GM21786 (cell line): ENCODE measurements around the gene PRRC2A.

Experiments
- ATAC-seq: cut with Tn5 transposase; IDR thresholded peaks from one replicate; pipeline ENCODE4 v1.9.1; 2021; ENCODE audit not compliant: unreplicated experiment

The PRRC2A gene

DNA sequence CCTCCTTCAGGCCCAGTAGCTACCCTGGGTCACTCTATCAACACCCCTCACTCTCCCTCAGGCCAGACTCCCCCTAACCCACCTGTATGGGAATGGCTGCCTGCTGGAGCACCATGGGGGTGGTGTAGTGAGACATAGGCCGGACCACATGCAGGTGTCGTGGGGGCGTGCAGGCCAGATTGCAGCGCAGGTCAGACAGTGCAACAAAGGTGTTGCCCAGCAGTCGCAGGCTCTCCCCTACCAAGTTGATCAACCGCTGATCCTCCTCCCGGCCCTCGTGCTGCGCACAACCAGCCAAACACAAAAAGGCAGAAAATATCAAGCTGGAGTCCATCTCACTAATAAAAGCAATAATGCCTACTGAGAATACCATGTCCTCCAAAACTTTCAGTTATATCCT lies 24.8 kb downstream of the PRRC2A start:
- ATAC-seq, result no peak

DNA sequence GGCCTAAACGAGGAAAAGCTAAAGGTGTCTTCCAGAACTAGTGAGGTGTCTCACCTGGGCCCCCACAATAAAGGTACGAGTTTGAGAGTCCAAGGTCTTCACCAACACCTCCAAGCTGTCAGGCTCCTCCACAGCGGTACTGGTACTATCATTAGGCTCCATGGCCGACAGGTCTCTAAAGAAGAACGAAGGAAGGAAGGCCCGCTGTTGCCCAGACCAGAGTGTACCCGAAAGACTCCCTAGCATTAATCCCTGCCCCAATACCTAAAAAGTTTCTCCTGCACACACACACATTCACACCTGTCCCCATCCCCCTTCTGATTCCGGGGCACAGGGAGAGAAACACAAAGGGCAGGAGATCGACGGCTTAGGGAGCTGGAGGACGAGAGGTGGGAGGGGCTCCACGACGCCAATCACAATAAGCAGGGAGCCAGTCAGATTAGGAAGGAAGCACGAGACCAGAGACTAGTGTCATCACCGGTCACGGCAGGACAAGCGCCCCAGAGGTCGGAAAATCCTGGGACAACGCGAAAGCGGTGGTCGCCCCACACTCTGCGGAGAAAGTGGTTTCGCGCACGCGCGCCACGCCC lies 31.2 kb downstream of the PRRC2A start:
- ATAC-seq, result peak; percentile 26

DNA sequence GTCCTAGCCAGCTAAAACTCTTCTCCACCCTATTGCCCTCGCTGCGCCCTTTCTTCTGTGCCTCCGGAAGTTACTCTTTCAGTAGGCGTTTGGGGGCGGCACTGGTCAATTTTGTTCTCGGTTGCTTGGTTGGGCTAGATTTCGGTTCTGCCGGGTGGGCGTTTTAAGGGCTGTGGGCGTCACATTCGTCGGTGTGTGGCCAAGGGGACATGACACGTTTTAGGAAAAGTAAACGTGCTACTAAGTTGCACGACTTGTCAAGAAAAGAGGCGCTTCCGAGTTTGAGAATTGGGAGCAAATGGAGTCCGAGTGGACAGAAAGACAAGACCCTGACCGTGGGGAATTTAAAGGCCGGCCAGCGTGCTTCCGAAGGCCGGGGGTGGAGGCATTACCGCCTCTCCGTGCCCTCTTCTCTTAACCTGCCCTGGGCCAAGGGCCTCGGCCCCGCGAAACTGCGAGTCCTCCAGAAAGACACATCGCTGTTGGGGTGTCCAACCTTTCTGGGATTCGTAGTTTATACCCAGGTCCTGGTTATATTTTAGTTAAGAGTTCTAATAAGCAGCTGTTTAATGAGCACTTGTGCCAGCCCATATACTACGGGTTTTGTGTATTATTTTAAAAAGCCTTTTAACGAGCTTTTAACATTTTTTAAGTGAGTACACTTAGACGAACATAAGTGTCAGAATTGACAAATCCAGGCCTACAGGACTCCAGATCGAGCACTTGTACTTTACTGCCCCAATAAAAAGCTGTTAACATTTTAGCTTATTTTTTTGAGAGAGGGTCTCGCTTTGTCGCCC lies 32.6 kb downstream of the PRRC2A start:
- ATAC-seq, result peak; percentile 57

DNA sequence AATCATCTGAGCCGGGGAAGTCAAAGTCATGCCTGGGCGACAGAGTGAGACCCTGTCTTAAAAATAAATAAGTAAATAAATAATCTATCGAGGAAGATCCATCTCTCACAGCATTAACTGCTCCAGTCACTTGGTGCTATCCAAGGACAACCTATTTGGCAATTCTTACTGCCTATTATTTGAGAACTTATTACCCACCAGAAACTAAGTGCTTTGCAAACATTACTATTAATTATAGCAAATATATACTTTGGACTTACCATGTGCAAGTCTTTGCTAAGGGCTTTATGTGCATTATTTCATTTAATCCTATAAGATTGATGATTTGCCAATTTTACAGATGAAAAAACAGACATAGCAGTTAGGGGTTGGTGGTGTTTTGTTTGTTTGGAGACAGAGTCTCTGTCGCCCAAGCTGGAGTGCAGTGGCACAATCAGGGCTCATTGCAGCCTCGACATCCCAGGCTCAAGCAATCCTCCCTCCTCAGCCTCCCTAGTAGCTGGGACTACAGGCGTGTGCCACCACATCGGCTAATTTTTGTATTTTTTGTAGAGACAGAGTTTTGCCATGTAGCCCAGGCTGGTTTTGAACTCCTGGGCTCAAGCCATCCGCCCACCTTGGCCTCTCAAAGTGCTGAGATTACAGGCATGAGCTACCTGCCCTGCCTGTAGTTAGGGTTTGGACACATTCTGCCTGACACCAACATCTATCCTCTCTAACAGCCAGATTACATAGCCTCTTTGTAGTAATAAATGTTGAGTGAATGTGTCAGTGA lies 34.2 kb downstream of the PRRC2A start:
- ATAC-seq, result no peak

DNA sequence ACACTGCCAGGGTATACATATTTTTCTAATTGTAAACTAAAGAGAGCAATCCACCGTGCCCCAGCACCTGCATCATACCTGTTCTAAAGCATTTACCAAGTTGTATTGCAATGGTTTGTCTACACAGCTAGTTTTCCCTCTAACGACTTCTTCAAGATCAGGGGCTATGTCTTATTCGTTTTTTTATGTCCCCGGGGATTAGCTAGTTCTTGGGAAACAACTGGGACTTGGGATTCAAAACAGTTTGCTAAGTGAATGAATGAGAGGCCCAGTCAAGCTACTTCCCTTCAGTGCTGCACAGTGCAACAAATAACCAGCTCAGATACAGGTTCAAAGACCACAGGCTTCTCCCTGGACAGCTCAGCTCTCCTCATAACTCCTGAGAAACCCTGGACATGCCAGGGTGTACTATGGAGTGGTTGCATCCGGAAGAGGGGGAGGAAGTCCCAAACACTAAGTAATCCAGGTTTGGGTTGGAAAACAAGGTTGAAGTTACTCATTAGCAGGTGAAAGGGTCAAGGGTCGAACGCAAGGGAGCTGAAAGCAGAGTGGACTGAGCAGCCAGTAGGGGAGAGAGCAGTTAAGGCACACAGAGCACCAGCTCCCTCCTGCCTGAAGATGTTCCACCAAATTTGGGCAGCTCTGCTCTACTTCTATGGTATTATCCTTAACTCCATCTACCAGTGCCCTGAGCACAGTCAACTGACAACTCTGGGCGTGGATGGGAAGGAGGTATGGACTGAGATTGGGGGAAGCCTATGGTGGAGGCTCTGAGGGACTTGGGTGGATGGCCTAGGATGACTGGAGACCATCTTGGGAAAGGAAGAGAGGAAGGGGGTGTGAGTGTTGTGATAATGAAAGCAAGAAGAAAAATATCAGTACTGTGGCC lies 35.1 kb downstream of the PRRC2A start, which contains the start of gene APOM:
Gene APOM (plus strand): TSS at position 546 of the 889 bp plus-strand sequence. CDS start 73 bp downstream, at position 619.
- ATAC-seq, result no peak

DNA sequence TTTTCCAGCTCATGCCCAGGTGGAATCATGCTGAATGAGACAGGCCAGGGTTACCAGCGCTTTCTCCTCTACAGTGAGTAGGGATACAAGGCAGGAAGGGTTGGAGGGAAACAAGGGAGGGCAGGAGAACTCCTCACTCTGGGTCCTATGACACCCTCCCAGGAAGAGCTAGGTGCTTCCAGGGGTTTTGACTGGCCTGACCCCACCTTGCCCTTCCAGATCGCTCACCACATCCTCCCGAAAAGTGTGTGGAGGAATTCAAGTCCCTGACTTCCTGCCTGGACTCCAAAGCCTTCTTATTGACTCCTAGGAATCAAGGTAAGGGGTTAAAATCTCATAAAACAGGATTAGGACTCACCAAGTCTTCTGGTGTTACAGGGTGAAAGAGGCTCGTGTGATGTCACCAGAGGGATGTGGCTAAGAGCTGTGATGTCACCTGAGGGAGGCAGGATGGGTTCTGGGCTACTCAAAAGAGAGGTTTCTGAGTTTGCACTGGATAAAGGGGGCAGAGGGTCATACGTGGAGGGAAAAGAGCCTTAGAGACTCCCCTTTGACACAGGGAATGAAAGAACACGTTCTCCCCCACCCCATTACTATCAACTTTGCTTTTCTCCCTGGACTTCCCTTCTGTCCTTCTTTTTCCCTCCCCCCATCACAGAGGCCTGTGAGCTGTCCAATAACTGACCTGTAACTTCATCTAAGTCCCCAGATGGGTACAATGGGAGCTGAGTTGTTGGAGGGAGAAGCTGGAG lies 37.1 kb downstream of the PRRC2A start:
- ATAC-seq, result no peak

DNA sequence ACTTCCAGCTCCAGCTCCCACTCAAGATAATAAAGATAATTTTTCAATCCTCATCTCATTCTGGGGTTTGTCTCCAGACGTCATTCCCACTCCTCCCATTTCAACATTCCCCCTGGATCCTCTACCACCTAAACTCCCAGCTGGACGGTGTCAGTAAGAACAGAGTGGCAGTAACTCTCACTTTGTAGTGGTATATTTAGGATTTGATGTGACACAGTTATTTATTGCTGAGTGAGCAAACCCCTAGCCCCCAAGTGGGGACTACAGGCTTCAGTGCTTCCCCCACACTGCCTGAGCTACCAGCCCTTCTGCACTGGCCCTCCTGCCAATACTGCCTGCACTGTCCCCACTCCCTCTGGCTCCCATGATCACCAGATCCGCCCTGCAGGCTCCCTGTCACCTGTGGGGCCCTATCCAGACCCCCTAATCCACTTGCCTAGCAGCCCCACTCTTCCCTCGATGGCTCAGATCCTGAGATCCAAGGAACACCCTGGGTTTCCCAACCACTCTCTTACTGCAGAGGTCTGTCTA lies 37.7 kb downstream of the PRRC2A start:
- no peak for ATAC-seq

DNA sequence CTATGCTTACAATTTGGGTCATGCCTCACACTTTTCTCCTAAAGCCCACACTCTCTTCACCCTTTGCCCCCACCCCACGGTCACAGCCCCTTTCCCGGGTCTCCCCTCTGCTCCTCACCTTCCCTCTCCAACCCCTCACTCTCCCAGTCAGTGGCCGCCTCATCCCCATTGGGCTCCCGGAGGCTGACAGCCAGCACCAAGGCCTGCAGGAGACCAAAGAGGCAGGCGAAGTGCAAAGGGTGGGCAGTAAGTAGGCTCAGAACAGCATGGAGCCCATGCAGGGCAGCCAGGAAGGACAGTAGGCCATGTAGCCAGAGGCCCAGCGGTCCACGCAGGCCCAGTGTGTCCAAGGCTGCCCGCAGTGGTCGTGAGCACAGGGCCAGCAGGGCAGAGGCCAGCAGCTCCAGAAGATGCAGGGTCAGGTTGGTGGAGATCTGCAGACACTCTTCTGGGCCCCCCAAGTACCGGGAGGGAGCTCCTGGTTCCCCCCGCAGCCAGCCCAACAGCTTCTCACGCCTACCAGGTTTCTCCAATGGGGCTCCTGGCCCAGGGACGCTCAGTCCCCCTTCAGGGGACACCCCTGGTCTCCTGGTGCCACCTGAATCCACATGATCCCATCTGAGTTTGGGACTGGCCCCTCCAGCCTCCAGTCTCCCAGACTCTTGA lies 38.6 kb downstream of the PRRC2A start:
- no peak for ATAC-seq

DNA sequence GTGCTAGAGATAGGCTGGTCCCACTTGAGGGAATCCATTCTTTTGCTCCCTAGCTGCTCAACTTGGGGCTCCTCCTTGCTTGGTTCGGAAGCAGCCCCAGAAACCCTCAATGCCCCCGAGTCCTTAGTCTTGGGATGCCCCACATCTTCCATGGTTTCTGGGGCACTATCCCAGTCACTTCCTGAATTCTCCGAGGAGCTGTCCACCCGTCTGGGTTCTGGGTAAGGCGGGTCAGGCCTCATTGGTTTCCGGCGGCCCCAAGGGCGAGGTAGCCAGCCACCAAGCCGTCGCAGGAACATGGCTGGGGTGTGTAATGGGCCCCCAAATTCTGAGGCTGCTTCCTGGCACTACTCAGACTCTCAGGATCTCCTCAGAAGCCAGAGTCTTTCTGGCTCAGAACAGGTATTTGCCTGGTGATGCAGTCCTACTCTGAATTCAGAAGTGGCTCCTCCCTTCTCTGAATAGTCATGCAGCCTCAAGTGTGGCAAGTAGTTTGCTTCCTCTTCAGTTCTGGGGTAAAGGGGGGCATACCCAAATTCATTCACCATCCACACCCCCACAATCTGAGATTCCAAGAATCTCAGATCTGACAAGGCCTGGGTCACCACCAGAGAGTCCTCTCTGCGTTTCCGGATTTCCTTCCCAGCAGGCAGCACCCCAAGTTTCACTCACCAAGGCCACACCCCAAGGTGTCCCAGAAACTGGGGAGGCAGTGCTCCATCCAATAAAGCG lies 39.3 kb downstream of the PRRC2A start:
- ATAC-seq, result no peak

DNA sequence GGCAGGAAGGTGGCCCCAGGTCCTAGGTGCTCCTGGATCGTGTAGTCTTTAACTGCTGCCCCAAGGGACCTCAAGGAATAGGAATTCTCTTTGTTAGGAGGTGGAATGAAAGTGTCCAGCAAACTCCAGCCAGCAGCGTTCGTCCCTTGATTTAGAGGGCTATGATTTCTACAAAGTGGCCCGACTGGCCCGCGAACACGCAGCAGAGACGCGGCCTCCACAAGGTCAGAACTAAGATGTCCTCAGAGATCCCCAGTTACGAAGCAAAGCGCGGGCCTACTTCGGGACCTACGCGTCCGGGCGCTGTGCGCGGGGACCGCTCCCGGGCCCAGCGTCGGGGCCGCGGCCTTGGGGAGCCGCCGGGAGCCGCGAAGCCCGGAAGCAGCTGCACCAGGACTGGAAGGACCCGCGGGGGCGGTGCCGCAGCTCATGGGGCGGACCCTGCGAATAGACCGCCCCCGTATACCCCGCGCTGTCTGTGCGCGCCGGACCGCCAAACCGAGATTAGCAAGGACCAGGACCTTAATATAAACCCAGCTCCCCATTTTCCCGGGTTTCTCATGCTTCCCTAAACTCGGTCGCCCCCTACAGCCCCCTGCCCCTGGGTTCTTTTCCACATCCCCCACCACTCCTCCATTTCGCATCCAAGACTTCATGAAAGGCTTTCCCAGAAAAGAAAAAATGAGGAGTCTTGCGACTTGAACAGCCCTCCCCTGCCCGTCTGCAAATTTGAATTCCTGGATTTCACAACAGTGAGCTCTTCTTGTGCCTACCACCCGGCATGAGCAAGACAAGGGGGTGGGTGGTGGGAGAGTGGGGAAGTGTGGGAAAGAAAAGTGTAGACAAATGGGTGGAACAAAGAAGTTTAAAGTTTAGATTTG lies 40.1 kb downstream of the PRRC2A start, which contains the start of gene C6orf47:
Gene C6orf47 (minus strand): TSS at position 398 of the 881 bp plus-strand sequence. CDS start 831 bp downstream, outside the sequence.
- ATAC-seq, result peak; percentile 49

DNA sequence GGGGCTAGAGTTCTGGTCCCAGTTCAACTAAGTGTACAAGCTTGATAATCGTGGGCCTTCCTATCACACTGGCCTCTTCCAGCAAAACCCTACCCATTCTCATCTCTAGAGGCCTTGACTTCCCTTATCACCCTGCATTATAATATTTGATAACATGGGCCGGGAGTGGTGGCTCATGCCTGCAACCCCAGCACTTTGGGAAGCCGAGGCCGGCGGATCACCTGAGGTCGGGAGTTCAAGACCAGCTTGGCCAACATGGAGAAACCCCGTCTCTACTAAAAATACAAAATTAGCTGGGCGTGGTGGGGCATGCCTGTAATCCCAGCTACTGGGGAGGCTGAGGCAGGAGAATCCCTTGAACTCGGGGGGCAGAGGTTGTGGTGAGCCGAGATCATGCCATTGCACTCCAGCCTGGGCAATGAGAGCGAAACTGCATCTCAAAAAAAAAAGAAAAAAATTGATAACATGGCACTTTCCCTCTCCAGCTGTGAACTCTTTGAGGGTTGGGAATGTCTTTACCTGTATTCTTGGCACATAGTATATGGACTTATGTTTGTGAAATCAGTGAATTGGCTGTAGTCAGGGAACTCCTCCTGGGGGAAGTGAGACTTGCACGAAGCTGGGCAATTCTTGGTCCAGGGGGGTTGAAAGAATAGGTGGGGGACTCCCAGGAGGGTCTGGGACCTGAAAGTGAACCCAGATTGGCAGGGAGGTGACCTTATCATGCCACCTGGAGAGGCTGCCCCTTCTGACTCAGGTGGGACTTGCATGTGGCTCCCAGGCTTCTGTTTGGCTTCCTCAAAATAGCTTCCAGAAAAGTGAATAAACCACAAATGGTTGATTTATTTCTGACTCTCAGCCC lies 41.0 kb downstream of the PRRC2A start:
- no peak for ATAC-seq

DNA sequence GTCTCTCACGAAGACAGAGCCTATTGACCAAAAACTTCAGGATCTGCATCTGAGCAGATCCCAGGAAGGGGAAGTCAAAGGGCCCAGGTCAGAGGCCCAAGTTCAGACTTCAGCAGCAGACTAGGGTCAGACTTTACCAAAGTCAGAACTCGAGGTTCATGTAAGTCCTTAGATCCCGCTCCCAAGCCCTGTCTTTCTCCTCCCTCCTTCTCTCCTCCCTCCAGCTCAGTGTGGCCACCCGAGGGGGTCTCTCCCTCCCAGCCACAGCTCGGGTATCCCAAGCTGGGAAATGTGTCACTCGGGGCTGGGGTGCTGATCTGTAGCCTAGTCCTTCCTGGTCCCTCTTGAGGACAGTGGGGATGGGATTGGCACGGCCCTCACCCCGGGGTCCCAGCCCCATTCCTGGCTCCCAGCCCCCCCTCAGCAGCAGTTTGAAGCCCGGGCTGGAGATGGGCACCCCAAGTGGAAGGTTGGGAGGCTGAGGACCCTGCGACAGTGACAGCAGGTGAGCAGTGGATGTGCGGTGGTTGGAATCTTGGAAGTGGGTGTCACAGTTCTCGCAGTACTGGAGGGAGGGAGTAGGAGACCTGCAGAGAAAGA lies 41.7 kb downstream of the PRRC2A start:
- no peak for ATAC-seq

DNA sequence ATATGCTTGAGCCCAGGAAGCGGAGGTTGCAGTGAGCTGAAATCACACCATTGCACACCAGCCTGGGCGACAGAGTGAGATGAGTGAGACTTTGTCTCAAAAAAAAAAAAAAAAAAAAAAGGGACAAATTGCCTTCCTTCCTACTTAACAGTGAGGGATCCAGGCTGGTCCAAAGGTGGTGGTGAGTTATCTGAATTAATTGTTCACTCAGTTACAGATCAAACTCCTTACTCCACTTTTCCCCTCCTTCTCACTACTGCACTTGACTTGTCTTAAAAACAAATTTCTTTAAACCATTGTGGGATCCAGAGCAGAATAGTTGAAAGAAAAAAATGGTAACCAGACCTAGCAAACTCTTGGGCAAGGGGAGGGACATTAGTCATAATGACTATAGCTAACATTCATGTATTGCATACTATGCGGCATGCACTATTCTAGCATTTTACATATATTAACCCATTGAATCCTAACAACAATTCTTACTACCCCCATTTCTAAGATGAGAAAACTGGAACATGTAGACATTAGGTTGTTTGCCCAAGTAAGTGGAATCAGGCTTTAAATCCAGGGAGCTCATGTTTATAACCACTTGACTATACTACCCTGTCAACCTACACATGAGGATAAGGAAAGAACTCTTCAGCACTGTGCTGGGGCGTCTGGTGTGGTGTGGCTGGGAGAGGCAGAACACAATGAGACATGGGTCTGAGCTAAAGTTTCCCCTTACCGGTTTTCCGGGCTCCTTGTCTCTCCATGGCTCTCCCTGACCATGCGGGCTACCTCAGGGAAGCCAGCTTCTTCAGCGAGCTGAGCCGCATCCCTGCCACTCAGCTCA lies 42.8 kb downstream of the PRRC2A start:
- ATAC-seq, result no peak

DNA sequence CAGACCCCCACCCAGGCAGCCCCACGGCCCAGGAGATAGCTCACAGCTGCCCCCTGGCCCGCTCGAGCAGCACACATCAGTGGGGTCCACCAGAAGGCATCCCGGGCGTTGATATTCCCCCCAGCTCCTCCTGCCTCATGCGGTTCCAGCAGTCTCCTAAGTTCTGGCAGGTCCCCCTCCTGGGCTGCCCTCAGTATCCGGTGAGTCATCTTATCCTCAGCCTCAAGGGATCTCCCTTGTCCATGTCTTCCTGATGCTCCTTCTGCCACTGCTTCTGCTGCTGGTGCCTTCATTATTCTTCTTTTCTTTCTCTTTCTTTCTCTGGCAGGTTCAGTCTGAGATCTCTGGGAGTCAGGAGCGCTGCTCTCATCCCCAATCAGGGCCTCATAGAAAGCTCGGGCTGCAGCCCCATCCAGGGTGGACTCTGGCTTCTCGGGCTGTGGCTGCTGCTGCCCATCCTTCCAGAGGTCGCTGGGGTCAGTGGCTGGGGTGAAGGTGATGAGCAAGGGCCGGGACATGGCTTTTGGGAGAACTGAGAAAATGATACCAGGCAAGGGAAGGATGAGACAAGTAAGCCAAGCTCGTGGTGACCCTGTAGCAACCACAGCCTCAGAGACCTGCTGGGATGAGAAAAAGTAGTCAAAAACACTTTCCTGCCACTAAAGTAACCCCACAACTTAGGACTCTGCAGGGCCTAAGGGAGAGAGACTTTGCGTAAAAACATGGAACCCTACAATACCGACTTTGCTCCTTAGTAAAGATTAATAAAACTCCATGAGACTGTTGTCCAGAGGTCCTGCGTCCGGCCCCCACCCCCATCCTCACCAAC lies 43.7 kb downstream of the PRRC2A start:
- no peak for ATAC-seq
